Measurements from ENCODE around the gene MAP7D1.
A peak's percentile ranks its signal among the peaks of the same experiment; 100 is the strongest.

The MAP7D1 gene

GRCh38 chr1:36126797-36127500 is 29.0 kb upstream of the MAP7D1 start:
- no peak for DNase-seq (ENCODE audit: low spot score)

GRCh38 chr1:36128126-36128904 is 27.6 kb upstream of the MAP7D1 start:
- no peak for DNase-seq (ENCODE audit: low spot score)

- DNase-seq (ENCODE audit: low spot score) = no peak
Measured at GRCh38 chr1:36128905-36129206, 27.1 kb upstream of the MAP7D1 start.

GRCh38 chr1:36132029-36132428 is 23.9 kb upstream of the MAP7D1 start:
- no peak for DNase-seq (ENCODE audit: low spot score)

- DNase-seq (ENCODE audit: low spot score) = no peak
Measured at GRCh38 chr1:36133484-36133883, 22.5 kb upstream of the MAP7D1 start.

GRCh38 chr1:36134031-36134430 is 21.9 kb upstream of the MAP7D1 start:
- DNase-seq (ENCODE audit: low spot score) = no peak

- DNase-seq (ENCODE audit: low spot score) = peak; percentile 64
Measured at GRCh38 chr1:36134505-36135329, 21.2 kb upstream of the MAP7D1 start.

- no peak for DNase-seq (ENCODE audit: low spot score)
Measured at GRCh38 chr1:36135330-36135667, 20.7 kb upstream of the MAP7D1 start.

- DNase-seq (ENCODE audit: low spot score) = no peak
Measured at GRCh38 chr1:36135796-36136195, 20.2 kb upstream of the MAP7D1 start.

- peak; percentile 76 for DNase-seq (ENCODE audit: low spot score)
Measured at GRCh38 chr1:36136535-36136934, 19.4 kb upstream of the MAP7D1 start.

GRCh38 chr1:36137226-36137625 is 18.7 kb upstream of the MAP7D1 start:
- no peak for DNase-seq (ENCODE audit: low spot score)

GRCh38 chr1:36137776-36138175 is 18.2 kb upstream of the MAP7D1 start:
- peak; percentile 83 for DNase-seq (ENCODE audit: low spot score)

GRCh38 chr1:36139521-36139920 is 16.4 kb upstream of the MAP7D1 start:
- DNase-seq (ENCODE audit: low spot score) = no peak

- no peak for DNase-seq (ENCODE audit: low spot score)
Measured at GRCh38 chr1:36142121-36142520, 13.8 kb upstream of the MAP7D1 start.

GRCh38 chr1:36143424-36143823 is 12.5 kb upstream of the MAP7D1 start:
- no peak for DNase-seq (ENCODE audit: low spot score)

GRCh38 chr1:36144413-36144812 is 11.5 kb upstream of the MAP7D1 start:
- no peak for DNase-seq (ENCODE audit: low spot score)

- DNase-seq (ENCODE audit: low spot score) = no peak
Measured at GRCh38 chr1:36148821-36149236, 7.1 kb upstream of the MAP7D1 start.

- peak; percentile 100 for DNase-seq (ENCODE audit: low spot score)
Measured at GRCh38 chr1:36149237-36149972, 6.6 kb upstream of the MAP7D1 start, which contains the start of gene TRAPPC3. TRAPPC3 (minus strand) TSS chr1:36149486; CDS start chr1:36149378, 108 bp downstream.

GRCh38 chr1:36149973-36150295 is 6.0 kb upstream of the MAP7D1 start:
- no peak for DNase-seq (ENCODE audit: low spot score)

GRCh38 chr1:36150296-36151133 is 5.4 kb upstream of the MAP7D1 start:
- DNase-seq (ENCODE audit: low spot score) = peak; percentile 98

- no peak for DNase-seq (ENCODE audit: low spot score)
Measured at GRCh38 chr1:36151134-36151844, 4.7 kb upstream of the MAP7D1 start.
